Panc1 (cell line): ENCODE data around the gene NANOGP8.

Source experiments
- POLR2AphosphoS5 ChIP-seq: IDR thresholded peaks from 2 replicates; pipeline ENCODE4 v1.6.1; 2012; ENCODE audit warnings: mild to moderate bottlenecking, low read depth, low read length, moderate library complexity
- SIN3A ChIP-seq: IDR thresholded peaks from 2 replicates; pipeline ENCODE4 v1.6.1; 2012; ENCODE audit warnings: low read depth, mild to moderate bottlenecking, low read length, moderate library complexity, borderline replicate concordance; ENCODE audit not compliant: insufficient read depth
- TCF7L2 ChIP-seq: IDR thresholded peaks from 2 replicates; pipeline ENCODE4 v1.6.1; 2011; ENCODE audit warnings: mild to moderate bottlenecking, low read depth, low read length, inconsistent platforms
- TF ChIP-seq, protein P1 (sequence below): fragments of 450-650 bp; IDR thresholded peaks from 2 replicates; pipeline ENCODE4 v1.5.1; 2017; ENCODE audit warnings: mild to moderate bottlenecking
- TF ChIP-seq, protein P2 (sequence below), 2 experiments: IDR thresholded peaks; 2 replicates each; pipeline ENCODE4 v1.6.1; 2011 to 2012; ENCODE audit warnings: low read depth in 2 of 2, control low read depth in 1 of 2, low read length in 1 of 2, mild to moderate bottlenecking in 1 of 2, moderate library complexity in 1 of 2; ENCODE audit not compliant: insufficient read depth in 1 of 2

DNA sequence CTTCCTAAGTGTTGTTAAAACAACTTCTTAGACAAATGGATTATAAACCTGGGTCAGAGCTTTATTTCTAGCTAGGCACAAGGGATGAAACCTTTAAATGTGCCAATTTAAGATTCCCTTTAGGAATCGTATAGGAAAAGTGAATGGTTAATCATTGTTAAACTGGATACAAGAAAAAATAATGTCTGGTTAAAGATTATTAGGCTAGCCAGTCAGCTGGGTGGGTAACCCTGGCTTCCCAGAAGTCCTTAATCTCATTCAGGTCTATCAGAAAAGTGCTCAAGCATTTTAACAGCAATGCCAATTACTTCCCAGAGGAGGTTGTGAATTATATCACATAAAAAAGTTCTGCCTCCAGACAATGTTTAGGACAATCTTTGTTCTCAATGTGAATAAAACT is 37.6 kb downstream of the NANOGP8 start:
- TF ChIP-seq, protein P1, sequence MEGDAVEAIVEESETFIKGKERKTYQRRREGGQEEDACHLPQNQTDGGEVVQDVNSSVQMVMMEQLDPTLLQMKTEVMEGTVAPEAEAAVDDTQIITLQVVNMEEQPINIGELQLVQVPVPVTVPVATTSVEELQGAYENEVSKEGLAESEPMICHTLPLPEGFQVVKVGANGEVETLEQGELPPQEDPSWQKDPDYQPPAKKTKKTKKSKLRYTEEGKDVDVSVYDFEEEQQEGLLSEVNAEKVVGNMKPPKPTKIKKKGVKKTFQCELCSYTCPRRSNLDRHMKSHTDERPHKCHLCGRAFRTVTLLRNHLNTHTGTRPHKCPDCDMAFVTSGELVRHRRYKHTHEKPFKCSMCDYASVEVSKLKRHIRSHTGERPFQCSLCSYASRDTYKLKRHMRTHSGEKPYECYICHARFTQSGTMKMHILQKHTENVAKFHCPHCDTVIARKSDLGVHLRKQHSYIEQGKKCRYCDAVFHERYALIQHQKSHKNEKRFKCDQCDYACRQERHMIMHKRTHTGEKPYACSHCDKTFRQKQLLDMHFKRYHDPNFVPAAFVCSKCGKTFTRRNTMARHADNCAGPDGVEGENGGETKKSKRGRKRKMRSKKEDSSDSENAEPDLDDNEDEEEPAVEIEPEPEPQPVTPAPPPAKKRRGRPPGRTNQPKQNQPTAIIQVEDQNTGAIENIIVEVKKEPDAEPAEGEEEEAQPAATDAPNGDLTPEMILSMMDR = no peak
- TF ChIP-seq POLR2AphosphoS5 (no peak), TCF7L2 (no peak), SIN3A (no peak)
- TF ChIP-seq, protein P2, sequence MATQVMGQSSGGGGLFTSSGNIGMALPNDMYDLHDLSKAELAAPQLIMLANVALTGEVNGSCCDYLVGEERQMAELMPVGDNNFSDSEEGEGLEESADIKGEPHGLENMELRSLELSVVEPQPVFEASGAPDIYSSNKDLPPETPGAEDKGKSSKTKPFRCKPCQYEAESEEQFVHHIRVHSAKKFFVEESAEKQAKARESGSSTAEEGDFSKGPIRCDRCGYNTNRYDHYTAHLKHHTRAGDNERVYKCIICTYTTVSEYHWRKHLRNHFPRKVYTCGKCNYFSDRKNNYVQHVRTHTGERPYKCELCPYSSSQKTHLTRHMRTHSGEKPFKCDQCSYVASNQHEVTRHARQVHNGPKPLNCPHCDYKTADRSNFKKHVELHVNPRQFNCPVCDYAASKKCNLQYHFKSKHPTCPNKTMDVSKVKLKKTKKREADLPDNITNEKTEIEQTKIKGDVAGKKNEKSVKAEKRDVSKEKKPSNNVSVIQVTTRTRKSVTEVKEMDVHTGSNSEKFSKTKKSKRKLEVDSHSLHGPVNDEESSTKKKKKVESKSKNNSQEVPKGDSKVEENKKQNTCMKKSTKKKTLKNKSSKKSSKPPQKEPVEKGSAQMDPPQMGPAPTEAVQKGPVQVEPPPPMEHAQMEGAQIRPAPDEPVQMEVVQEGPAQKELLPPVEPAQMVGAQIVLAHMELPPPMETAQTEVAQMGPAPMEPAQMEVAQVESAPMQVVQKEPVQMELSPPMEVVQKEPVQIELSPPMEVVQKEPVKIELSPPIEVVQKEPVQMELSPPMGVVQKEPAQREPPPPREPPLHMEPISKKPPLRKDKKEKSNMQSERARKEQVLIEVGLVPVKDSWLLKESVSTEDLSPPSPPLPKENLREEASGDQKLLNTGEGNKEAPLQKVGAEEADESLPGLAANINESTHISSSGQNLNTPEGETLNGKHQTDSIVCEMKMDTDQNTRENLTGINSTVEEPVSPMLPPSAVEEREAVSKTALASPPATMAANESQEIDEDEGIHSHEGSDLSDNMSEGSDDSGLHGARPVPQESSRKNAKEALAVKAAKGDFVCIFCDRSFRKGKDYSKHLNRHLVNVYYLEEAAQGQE (IDR thresholded peaks at IDR 0.05; ENCODE audit: insufficient read depth in 1 of 2, low read depth in 2 of 2, low read length in 1 of 2) = no peak
